ENCODE measurements around the gene CNTNAP5.

DNA sequence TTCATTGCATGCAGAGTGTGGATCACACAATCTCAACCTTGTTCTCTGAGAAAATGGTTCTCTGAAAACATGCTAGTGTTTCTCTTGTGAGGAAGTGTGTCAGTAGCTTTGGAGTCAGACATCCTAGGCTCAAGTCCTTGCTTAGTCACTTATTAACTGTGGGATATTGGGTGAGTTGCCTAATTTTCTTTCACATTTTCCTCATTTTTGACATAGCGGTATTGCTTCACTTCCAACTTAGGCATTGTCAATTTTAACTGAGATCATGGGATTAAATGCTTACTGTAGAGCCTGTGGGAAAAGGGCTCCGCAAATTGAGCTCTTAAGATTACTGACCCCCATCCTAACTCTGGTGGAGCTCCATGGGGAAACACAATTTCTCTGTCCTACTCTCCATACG, 622.2 kb downstream of the CNTNAP5 start:
- TF ChIP-seq, protein P1, sequence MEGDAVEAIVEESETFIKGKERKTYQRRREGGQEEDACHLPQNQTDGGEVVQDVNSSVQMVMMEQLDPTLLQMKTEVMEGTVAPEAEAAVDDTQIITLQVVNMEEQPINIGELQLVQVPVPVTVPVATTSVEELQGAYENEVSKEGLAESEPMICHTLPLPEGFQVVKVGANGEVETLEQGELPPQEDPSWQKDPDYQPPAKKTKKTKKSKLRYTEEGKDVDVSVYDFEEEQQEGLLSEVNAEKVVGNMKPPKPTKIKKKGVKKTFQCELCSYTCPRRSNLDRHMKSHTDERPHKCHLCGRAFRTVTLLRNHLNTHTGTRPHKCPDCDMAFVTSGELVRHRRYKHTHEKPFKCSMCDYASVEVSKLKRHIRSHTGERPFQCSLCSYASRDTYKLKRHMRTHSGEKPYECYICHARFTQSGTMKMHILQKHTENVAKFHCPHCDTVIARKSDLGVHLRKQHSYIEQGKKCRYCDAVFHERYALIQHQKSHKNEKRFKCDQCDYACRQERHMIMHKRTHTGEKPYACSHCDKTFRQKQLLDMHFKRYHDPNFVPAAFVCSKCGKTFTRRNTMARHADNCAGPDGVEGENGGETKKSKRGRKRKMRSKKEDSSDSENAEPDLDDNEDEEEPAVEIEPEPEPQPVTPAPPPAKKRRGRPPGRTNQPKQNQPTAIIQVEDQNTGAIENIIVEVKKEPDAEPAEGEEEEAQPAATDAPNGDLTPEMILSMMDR (IDR thresholded peaks at IDR 0.05 in 4 of 5, conservative IDR thresholded peaks at IDR 0.05 in 1 of 5): no peak
- TF ChIP-seq POLR2A (IDR thresholded peaks at IDR 0.05): no peak

All from gastrocnemius medialis (tissue), 4 donors.